Raji (cell line): ENCODE measurements around the gene SCN3B.

Source experiments
- POLR2A ChIP-seq: IDR thresholded peaks from 2 replicates; pipeline ENCODE4 v1.6.1; 2011; ENCODE audit warnings: low read depth, low read length, control low read depth; ENCODE audit not compliant: insufficient read depth

The SCN3B gene

GRCh38 chr11:123588864-123589262, 65.6 kb downstream of the SCN3B start:
- TF ChIP-seq POLR2A = no peak

GRCh38 chr11:123588117-123588863, 66.1 kb downstream of the SCN3B start:
- no peak for TF ChIP-seq POLR2A

- TF ChIP-seq POLR2A = no peak
Measured at GRCh38 chr11:123587559-123587958, 66.9 kb downstream of the SCN3B start.

GRCh38 chr11:123587044-123587443, 67.4 kb downstream of the SCN3B start:
- TF ChIP-seq POLR2A = no peak

GRCh38 chr11:123586568-123586967, 67.9 kb downstream of the SCN3B start:
- TF ChIP-seq POLR2A = no peak

- TF ChIP-seq POLR2A = no peak
Measured at GRCh38 chr11:123585706-123586105, 68.7 kb downstream of the SCN3B start.

GRCh38 chr11:123585206-123585605, 69.2 kb downstream of the SCN3B start:
- TF ChIP-seq POLR2A = no peak

GRCh38 chr11:123584737-123585136, 69.7 kb downstream of the SCN3B start:
- TF ChIP-seq POLR2A = no peak

GRCh38 chr11:123584186-123584585, 70.2 kb downstream of the SCN3B start:
- TF ChIP-seq POLR2A = no peak

GRCh38 chr11:123582992-123583504, 71.4 kb downstream of the SCN3B start:
- no peak for TF ChIP-seq POLR2A

GRCh38 chr11:123581651-123582399, 72.6 kb downstream of the SCN3B start:
- TF ChIP-seq POLR2A = no peak

GRCh38 chr11:123580557-123581275, 73.7 kb downstream of the SCN3B start:
- TF ChIP-seq POLR2A = no peak

- TF ChIP-seq POLR2A = no peak
Measured at GRCh38 chr11:123580137-123580536, 74.3 kb downstream of the SCN3B start.

GRCh38 chr11:123579482-123579812, 75.0 kb downstream of the SCN3B start:
- no peak for TF ChIP-seq POLR2A
